HG03025 (cell line): ENCODE measurements around the gene ZPBP2.
"Not testable (repeated sequence)": the region's sequence is repeated elsewhere in the genome, so short reads cannot be mapped to it uniquely, and the experiment has no call there.

ENCODE experiments used
- ATAC-seq: cut with Tn5 transposase; IDR thresholded peaks from one replicate; pipeline ENCODE4 v1.9.1; 2021; ENCODE audit warnings: mild to moderate bottlenecking, moderate library complexity; ENCODE audit not compliant: unreplicated experiment, low FRiP score

ZPBP2 gene, protein sequence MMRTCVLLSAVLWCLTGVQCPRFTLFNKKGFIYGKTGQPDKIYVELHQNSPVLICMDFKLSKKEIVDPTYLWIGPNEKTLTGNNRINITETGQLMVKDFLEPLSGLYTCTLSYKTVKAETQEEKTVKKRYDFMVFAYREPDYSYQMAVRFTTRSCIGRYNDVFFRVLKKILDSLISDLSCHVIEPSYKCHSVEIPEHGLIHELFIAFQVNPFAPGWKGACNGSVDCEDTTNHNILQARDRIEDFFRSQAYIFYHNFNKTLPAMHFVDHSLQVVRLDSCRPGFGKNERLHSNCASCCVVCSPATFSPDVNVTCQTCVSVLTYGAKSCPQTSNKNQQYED

GRCh38 chr17:39867880-39868553 lies at the start of gene ZPBP2:
TSS of gene ZPBP2 (plus strand) at chr17:39868202. CDS start at chr17:39868355, 153 bp downstream.
- ATAC-seq: peak; percentile 16

- ATAC-seq: no peak
These were observed 49.5 kb upstream of the ZPBP2 start for GRCh38 chr17:39818358-39819000.

DNA sequence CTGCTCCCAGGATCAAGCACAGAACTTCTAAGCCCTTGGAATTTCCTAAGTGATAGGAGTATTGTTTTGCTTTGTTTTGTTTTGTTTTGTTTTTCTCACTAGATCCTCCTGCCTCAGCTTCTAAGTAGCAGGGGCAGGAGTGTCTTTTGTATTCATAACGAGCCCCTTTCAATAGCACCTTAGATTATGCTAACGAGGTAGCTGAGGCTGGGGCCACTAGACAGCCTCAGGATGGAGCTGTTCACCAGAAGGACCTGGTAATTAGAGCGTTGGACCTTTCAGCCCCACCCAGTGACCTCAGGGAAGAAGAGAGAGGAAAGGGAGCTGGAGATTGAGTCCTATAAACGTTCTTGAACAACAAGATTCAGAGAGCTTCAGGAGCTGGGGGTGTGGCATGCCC lies 47.5 kb upstream of the ZPBP2 start:
- no peak for ATAC-seq

DNA sequence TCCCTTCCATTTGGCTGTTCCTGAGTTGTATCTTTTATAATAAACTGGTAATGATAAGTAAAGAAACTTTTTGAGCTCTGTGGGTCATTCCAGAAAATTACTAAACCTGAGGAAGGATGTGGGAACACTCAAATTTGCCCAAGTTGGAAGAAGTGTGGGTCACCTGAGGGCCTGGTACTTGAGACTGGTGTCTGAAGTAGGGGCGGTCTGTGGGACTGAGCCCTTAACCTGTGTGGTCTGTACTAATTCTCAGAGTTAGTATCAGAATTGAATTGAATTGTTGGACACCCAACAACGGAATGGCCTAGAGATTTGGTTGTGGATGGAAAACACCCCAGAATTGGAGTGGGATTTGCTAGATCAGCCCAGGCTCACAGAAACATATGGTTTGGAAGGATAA lies 47.0 kb upstream of the ZPBP2 start:
- ATAC-seq: no peak

- no peak for ATAC-seq
These were observed 46.0 kb upstream of the ZPBP2 start for GRCh38 chr17:39822051-39822451.

DNA sequence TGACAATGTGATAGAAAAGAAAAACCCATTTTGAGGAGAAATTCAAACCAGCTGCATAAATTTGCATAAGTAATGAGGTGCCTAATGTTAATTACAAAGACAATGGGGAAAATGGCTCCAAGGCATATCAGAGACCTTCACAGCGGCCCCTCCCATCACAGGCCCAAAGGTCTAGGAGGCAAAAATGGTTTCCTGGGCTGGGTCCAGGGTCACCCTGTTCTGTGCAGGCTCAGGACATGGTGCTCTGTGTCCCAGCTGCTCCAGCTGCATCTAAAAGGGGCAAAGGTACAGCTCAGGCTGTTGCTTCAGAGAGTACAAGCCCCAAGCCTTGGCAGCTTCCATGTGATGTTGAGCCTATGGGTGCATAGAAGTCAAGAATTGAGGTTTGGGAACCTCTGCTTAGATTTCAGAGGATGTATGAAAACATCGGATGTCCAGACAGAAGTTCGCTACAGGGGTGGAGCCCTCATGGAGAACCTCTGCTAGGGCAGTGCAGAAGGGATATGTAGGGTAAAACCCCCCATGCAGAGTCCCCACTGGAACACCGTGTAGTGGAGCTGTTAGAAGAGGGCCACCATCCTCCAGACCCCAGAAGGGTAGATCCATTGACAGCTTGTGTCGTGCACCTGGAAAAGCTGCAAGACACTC lies 44.5 kb upstream of the ZPBP2 start:
- ATAC-seq: no peak

- no peak for ATAC-seq
These were observed 41.7 kb upstream of the ZPBP2 start for GRCh38 chr17:39826334-39826733.

DNA sequence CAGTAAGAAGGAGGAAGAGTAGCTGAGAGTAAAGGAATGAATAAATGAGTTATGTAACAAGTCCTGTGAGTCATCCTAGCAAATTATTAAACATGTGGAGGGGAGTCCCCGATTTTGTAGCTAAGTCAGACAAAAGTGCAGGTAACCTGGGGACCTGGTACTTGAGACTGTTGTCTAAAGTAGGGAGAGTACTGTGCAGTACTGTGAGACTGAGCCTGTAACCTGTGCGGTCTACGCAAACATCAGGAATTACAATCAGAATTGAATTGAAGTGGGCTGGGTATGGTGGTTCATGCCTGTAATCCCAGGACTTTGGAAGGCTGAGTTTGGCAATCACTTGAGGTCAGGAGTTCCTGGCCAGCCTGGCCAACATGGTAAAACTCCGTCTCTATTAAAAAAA lies 39.6 kb upstream of the ZPBP2 start:
- ATAC-seq: no peak

DNA sequence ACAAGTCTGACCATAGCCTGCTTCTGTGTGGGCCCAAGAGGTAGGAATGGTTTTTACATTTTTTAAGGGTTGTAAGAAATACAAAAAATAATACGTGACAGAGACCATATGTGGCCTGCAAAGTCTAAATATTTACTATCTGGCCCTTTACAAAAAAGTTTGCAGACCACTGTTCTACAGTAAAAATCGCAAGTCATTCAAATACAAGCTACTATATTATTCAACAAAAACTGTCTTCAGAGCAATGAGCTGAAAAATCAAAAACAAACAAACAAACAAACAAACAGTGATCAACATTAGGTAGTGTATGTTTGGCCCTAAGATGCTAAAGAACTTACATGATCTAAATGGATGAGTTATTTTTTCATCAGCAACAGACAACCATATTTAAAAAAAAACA lies 36.4 kb upstream of the ZPBP2 start:
- no peak for ATAC-seq

DNA sequence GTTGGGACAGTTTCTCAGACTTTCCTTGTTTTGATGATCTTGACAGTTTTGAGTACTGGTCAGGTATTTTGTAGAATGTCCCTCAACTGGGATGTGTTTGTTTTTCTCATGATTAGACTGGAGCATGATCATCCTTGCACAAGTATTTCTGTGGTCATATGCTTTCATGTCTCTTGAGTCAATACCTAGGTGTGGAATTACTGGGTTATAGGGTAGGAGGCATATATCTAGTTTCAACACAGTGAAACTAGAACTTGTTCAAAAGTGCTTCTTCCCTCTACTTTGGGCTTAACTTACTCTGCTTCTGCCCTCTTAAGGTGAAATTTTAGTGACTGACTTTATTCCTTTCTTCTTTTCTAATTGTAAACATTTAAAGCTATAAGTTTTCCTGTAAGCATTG lies 34.0 kb upstream of the ZPBP2 start:
- no peak for ATAC-seq

DNA sequence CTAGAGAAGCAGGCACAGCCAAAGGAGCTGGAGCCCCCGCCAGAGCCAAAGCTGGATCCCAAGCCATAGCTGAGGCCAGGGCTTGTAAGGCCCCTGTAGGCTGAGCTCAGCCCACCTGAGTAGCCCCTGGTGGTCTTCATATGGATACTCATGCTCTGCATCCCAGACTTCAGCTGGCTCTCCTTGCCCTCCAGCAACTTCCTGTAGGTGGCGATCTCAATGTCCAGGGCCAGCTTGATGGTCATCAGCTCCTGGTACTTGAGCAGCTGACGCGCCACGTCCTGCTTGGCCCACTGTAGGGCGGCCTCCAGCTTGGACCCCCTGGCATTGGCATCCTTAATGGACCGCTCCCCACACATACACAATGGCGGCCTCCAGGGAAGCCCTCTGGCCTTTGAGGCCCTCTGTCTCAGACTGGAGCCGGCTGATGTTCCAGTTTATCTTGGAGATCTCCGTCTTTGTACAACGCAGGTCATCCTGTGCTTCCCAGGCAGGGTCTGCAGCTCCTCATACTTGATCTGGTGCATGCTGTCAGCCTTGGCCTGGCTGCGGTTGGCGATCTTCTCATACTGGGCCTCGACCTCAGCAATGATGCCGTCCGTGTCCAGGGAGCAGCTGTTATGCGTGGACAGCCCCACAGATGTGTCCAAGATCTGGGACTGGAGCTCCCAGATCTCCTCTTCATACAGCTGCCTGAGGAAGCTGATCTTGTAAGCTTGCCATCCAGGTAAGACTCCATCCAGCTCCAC lies 32.8 kb upstream of the ZPBP2 start:
- no peak for ATAC-seq

DNA sequence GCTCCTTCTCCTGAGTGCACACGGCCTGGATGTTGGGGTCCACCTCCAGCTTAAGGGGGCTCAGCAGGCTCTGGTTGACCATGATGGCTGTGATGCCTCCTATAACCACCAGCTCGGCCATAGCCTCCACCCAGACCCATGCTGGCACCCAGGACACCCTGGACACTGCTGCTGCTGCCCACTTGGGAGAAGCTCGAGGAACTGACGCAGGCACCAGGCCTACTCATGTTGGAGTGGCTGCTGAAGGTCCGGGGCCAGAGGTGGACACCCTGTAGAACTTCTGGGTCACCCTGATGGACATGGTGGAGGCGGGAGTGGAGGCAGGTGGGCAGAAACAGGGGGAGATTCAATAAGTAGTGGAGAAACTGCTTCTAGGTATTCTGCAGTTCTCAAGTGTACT lies 31.9 kb upstream of the ZPBP2 start:
- ATAC-seq: no peak

DNA sequence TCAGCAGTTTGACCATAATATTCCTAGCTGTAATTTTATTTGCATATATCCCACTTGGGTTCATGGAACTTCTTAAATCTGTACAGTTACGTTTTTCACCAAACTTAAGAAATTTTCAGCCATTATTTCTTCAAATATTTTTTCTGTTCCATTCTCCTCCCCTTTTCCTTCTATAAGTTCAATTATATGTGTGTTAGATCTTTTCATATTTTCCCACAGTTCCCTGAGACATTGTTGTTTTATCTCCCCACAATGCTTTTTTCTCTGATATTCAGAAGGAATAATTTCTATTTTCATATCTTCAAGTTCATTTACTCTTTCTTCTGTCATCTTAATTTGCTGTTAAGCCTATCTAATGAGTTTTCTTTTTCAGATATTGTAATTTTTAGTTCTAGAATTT lies 29.9 kb upstream of the ZPBP2 start:
- no peak for ATAC-seq

- no peak for ATAC-seq
These were observed 29.2 kb upstream of the ZPBP2 start for GRCh38 chr17:39838784-39839183.

DNA sequence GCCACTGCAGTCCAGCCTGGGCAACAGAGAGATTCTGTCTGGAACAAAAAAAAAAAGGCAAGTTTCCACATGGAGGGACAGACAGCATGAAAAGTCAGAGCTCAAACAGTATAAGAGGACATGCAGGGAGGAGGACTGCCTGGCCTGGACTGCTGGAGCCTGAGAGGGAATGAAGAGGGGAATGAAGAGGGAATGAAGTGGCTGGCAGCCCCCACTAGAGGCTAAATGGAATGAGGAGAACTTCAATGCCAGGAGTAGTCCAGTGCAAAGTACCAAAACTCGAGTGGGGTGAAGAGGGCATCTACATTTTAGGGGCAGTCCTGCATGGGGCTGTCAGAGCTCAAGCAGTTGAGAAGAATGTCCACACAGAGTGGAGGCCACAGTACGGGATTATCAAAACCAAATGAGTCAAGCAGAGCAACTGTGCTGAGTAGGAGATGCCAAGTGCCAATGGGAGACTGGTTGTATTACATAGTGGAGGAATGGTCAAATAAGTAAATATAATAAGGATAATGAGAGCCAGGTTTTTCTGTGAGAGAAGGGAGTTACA lies 26.8 kb upstream of the ZPBP2 start:
- ATAC-seq: no peak

- no peak for ATAC-seq
These were observed 22.8 kb upstream of the ZPBP2 start for GRCh38 chr17:39845052-39845846.

DNA sequence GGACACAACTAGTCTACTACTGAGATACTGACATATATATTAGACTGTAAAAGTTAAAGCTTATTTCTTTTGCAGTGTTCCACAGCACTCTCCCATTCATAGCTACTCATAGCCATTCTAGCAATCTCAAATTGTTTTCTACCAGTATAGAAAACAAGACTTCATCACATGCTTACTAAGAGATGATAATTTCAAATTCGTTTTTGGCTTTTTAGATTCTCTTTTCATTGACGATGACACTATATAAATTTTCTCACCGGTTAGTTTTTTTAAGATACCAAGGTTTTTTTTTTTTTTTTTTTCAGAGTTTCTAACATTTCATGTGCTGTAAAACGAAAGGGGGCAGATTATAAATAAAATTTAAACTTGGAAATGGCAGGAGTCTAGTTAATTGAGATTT lies 21.8 kb upstream of the ZPBP2 start:
- no peak for ATAC-seq

- no peak for ATAC-seq
These were observed 19.4 kb upstream of the ZPBP2 start for GRCh38 chr17:39848600-39848999.

DNA sequence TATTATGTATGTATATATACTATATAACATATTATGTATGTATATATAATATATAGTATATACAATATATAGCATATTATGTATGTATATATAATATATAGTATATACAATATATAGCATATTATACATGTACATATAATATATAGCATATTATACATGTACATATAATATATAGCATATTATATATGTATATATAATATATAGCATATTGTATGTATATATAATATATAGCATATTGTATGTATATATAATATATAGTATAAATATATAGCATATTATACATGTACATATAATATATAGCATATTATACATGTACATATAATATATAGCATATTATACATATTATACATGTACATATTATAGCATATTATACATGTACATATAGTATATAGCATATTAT lies 17.8 kb upstream of the ZPBP2 start:
- not testable (repeated sequence) for ATAC-seq
